HepG2 (cell line): ENCODE results near the gene HCAR1.

ENCODE experiments used
- FOSL1 ChIP-seq: sonication (generic); formaldehyde crosslinking; IDR thresholded peaks from 2 replicates; pipeline ENCODE4 v1.9.0; 2021; ENCODE audit warnings: missing genetic modification reagents, borderline replicate concordance
- FOXM1 ChIP-seq: sonication (generic); formaldehyde crosslinking; IDR thresholded peaks from 2 replicates; pipeline ENCODE4 v1.5.0; 2020; ENCODE audit warnings: missing genetic modification reagents
- MYPOP ChIP-seq: sonication (generic); formaldehyde crosslinking; IDR thresholded peaks from 2 replicates; pipeline ENCODE4 v1.8.1; 2023; ENCODE audit warnings: mild to moderate bottlenecking, moderate library complexity, missing genetic modification reagents
- PCBP2 ChIP-seq: fragments of 200-400 bp; formaldehyde crosslinking; optimal IDR thresholded peaks from 2 replicates; pipeline ENCODE3; 2018; ENCODE audit warnings: low read length, low read depth; ENCODE audit not compliant: poor library complexity, severe bottlenecking
- PHF8 ChIP-seq: sonication (generic); formaldehyde crosslinking; IDR thresholded peaks from 2 replicates; pipeline ENCODE4 v1.5.0; 2020; ENCODE audit warnings: missing genetic modification reagents
- PLSCR1 ChIP-seq: sonication (generic); formaldehyde crosslinking; IDR thresholded peaks from 2 replicates; pipeline ENCODE4 v1.5.0; 2020; ENCODE audit warnings: missing genetic modification reagents, mild to moderate bottlenecking, borderline replicate concordance
- REL ChIP-seq: sonication (generic); formaldehyde crosslinking; conservative IDR thresholded peaks from 2 replicates; pipeline ENCODE4 v1.8.0; 2022; ENCODE audit warnings: mild to moderate bottlenecking, missing genetic modification reagents, moderate library complexity
- RNF2 ChIP-seq: fragments of 450-650 bp; conservative IDR thresholded peaks from 2 replicates; pipeline ENCODE4 v1.6.1; 2016; ENCODE audit warnings: low read depth
- TAF1 ChIP-seq: sonication (generic); formaldehyde crosslinking; IDR thresholded peaks from 2 replicates; pipeline ENCODE4 v1.4.0; 2020; ENCODE audit warnings: missing genetic modification reagents
- TBP ChIP-seq: sonication (generic); formaldehyde crosslinking; IDR thresholded peaks from 2 replicates; pipeline ENCODE4 v1.5.0; 2020; ENCODE audit warnings: missing genetic modification reagents
- ZBTB1 ChIP-seq: sonication (generic); formaldehyde crosslinking; IDR thresholded peaks from 2 replicates; pipeline ENCODE4 v1.4.0; 2020; ENCODE audit warnings: missing genetic modification reagents, borderline replicate concordance
- ZBTB26 ChIP-seq: IDR thresholded peaks from 2 replicates; pipeline ENCODE4 v1.6.1; 2016; ENCODE audit warnings: missing compliant biosample characterization, missing genetic modification reagents, borderline replicate concordance
- ZBTB40 ChIP-seq, 2 experiments: fragments of 450-650 bp in 1 of 2; sonication (generic) in 1 of 2; formaldehyde crosslinking in 1 of 2; IDR thresholded peaks; 2 replicates each; pipeline versions ENCODE4 v1.6.1 to v1.8.0; 2016 to 2022; ENCODE audit warnings: antibody characterized with exemption in 1 of 2, mild to moderate bottlenecking in 1 of 2, missing genetic modification reagents in 1 of 2
- ZNF317 ChIP-seq: sonication (generic); formaldehyde crosslinking; IDR thresholded peaks from 2 replicates; pipeline ENCODE4 v1.5.0; 2020; ENCODE audit warnings: mild to moderate bottlenecking, missing genetic modification reagents

GRCh38 chr12:122740351-122740750 lies 9.7 kb upstream of the HCAR1 start:
- no peak for TF ChIP-seq PCBP2
- no peak for TF ChIP-seq TBP (CRISPR knock-in tag)
- TF ChIP-seq TAF1 (CRISPR knock-in tag), result no peak
- no peak for TF ChIP-seq ZBTB1 (CRISPR knock-in tag)
- TF ChIP-seq REL (CRISPR knock-in tag), result no peak
- no peak for TF ChIP-seq MYPOP (CRISPR knock-in tag)
- no peak for TF ChIP-seq FOSL1 (CRISPR knock-in tag)
- TF ChIP-seq RNF2, result no peak
- TF ChIP-seq ZNF317 (CRISPR knock-in tag), result no peak
- no peak for TF ChIP-seq ZBTB40 (IDR thresholded peaks at IDR 0.05)
- no peak for TF ChIP-seq ZBTB40 (CRISPR knock-in tag; IDR thresholded peaks at IDR 0.05)
- TF ChIP-seq FOXM1 (CRISPR knock-in tag), result no peak
- no peak for TF ChIP-seq PLSCR1 (CRISPR knock-in tag)
- TF ChIP-seq ZBTB26 (CRISPR knock-in tag), result no peak
- TF ChIP-seq PHF8 (CRISPR knock-in tag), result no peak
